Right lobe of liver (tissue), 6 donors: ENCODE measurements around the gene SYT15. TPM values are rescaled to one million over a fixed set of nuclear protein-coding genes. Genes with fewer than 3 reads are reported as not detected.

ENCODE experiments used
- ATAC-seq, 4 donors: fragments of 200-7000 bp; cut with Tn5 transposase; one replicate each; pipeline ENCODE4 v1.9.1; 2020; ENCODE audit warnings: mild to moderate bottlenecking in 4 of 4, moderate library complexity in 4 of 4
- DNase-seq, 3 donors: peaks; one replicate each; pipeline ENCODE4 v3.0.0-alpha.2; 2020
- H3K27ac ChIP-seq, 3 donors: fragments of 200-600 bp; one replicate each; pipeline ENCODE4 v1.8.0; 2022
- H3K27me3 ChIP-seq, 2 donors: fragments of 200-600 bp; one replicate each; pipeline ENCODE4 v1.8.0; 2022
- H3K36me3 ChIP-seq, 4 donors: fragments of 200-600 bp; sonication (generic) in 1 of 4; one replicate each; pipeline versions ENCODE4 v1.5.1 to v1.8.0; 2017 to 2022; ENCODE audit warnings: control low read depth in 1 of 4
- H3K4me1 ChIP-seq, 4 donors: fragments of 200-600 bp; sonication (generic) in 1 of 4; one replicate each; pipeline versions ENCODE4 v1.5.1 to v1.8.0; 2017 to 2022; ENCODE audit warnings: control low read depth in 1 of 4
- H3K4me3 ChIP-seq, 3 donors: fragments of 200-600 bp; one replicate each; pipeline ENCODE4 v1.8.0; 2022
- H3K9me3 ChIP-seq, 4 donors: fragments of 200-600 bp; sonication (generic) in 1 of 4; one replicate each; pipeline versions ENCODE4 v1.5.1 to v1.8.0; 2017 to 2022; ENCODE audit warnings: control low read depth in 1 of 4
- POLR2A ChIP-seq: fragments of 450-650 bp; IDR thresholded peaks from one replicate; pipeline ENCODE4 v1.6.1; 2017; ENCODE audit warnings: antibody characterized with exemption, mild to moderate bottlenecking
- WGBS: methylation state at CpG from one replicate; pipeline ENCODE4 v1.1.6; 2018; ENCODE audit warnings: low coverage, low lambda C conversion rate; ENCODE audit not compliant: insufficient coverage; ENCODE audit errors: missing lambda C conversion rate; 5-methylcytosine and 5-hydroxymethylcytosine counted together
- intact Hi-C, 2 donors: fragments of 100-400 bp; cut with DNase I; formaldehyde crosslinking; loops; one replicate each; pipeline versions ENCODE4 v1.11.2 to v1.14.1; 2022
- total RNA-seq, 6 experiments: library from RNA; depleted of rRNA in 2 of 6; stranded (reverse); fragments of >200 nt in 2 of 6; fragmentation: NEBNext Ultra II Directional in 3 of 6; extraction: Animal tissue kit (Norgen Biotek cat#: 25700) in 3 of 6; gene quantifications; one replicate each; pipeline versions ENCODE4 v1.1.0 to v1.2.4, GENCODE V29; 2016 to 2023
- TF ChIP-seq, protein P1 (sequence below), 4 donors: fragments of 200-600 bp in 3 of 4; fragments of 450-650 bp in 1 of 4; IDR thresholded peaks; one replicate each; pipeline versions ENCODE4 v1.5.1 to v1.8.0; 2016 to 2022; ENCODE audit warnings: antibody characterized with exemption in 4 of 4, mild to moderate bottlenecking in 2 of 4
- donor health status: DM: no; HTN: yes; CAD: no.
- donor health status: DM: no; HTN: no; CAD: no.
- donor health status: DM: no; HTN: no; CAD: no.
- donor health status: DM: no; HTN: yes; CAD: no.
- donor health status: DM: no; HTN: yes; CAD: no.

Gene SYT15
- total RNA-seq, 6 experiments from 2014 or later, result 0.43 to 1.3 (median 0.82) TPM

DNA sequence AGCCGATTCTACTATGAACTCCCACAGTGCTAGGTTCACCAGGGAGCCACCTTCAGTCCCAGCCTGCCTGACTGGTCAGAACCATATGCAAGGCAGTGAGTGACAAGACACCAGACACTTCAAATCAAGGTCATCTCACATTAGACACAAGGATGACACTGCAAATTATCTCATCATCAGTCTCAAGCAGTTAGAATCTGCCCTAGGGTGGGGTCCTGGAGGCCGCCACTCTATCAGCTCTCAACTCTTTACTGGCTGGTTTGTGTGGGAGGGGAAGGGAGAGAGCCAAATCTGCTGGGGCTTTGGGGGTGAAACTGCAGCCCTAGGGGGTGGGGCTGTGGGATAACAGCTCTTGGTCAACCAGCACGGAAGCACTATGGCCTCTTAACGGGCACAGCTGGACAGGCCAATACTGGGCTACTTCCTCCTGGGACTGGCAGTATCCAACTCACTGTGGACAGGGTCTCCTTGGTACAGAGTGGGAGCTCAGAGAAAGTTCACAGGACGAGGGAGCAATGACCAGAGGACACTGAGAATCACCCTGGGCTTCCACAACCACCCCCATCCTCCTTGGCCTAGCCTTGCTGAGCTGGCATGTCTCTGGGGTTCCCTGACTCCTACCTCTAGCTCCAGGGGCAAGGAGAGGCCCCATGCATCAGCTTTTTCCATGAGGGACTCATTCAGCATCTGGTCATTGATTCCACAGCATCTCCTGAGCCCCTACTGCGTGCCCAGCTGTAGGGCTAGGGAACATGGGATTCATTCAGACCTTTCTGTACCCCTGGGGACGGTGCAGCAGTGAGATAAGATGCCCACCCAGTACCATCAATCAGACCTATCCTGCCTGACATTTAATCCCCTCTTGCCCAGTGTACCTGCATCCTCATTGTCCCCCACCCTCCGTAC lies 27.9 kb upstream of the SYT15 start:
- DNase-seq (peak in 2 of 3 donors; percentile 18 to 45), ATAC-seq (no peak)
- 78% methylated on average over 6 of the region's 8 CpGs for WGBS
- Histone ChIP-seq H3K4me3 (no peak overlapping the region), H3K4me1 (peaks cover 0 to under 1% (median 0%) of the 10 kb centered on the region in 4 donors), H3K27ac (no peak overlapping the region), H3K27me3 (peaks cover 4 to 7% of the 10 kb centered on the region in 2 donors), H3K9me3 (no peaks in the 10 kb centered on the region), H3K36me3 (no peaks in the 10 kb centered on the region)
- no peak for TF ChIP-seq POLR2A
- TF ChIP-seq, protein P1, sequence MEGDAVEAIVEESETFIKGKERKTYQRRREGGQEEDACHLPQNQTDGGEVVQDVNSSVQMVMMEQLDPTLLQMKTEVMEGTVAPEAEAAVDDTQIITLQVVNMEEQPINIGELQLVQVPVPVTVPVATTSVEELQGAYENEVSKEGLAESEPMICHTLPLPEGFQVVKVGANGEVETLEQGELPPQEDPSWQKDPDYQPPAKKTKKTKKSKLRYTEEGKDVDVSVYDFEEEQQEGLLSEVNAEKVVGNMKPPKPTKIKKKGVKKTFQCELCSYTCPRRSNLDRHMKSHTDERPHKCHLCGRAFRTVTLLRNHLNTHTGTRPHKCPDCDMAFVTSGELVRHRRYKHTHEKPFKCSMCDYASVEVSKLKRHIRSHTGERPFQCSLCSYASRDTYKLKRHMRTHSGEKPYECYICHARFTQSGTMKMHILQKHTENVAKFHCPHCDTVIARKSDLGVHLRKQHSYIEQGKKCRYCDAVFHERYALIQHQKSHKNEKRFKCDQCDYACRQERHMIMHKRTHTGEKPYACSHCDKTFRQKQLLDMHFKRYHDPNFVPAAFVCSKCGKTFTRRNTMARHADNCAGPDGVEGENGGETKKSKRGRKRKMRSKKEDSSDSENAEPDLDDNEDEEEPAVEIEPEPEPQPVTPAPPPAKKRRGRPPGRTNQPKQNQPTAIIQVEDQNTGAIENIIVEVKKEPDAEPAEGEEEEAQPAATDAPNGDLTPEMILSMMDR (IDR thresholded peaks at IDR 0.05), result no peak
- intact Hi-C loops, result no loop called here

- 74% methylated on average over 12 of the region's 12 CpGs for WGBS
- DNase-seq (peak; percentile 20 to 53 (median 47)), ATAC-seq (no peak)
- Histone ChIP-seq H3K9me3 (no peaks in the 10 kb centered on the region), H3K4me3 (no peak overlapping the region), H3K36me3 (no peaks in the 10 kb centered on the region), H3K27me3 (peaks cover 7 to 11% of the 10 kb centered on the region in 2 donors), H3K27ac (no peak overlapping the region), H3K4me1 (peaks cover 0 to 3% (median 0%) of the 10 kb centered on the region in 4 donors)
- TF ChIP-seq, protein P1 (IDR thresholded peaks at IDR 0.05), result no peak
- TF ChIP-seq POLR2A, result no peak
- intact Hi-C loops, result no loop called here
Observed at GRCh38 chr10:46551701-46552525, 27.0 kb upstream of the SYT15 start.

GRCh38 chr10:46552526-46553237 lies 26.2 kb upstream of the SYT15 start:
- TF ChIP-seq, protein P1 (IDR thresholded peaks at IDR 0.05), result no peak
- TF ChIP-seq POLR2A, result no peak
- Histone ChIP-seq H3K4me1 (peaks cover 0 to 3% (median 0%) of the 10 kb centered on the region in 4 donors), H3K9me3 (no peaks in the 10 kb centered on the region), H3K36me3 (no peaks in the 10 kb centered on the region), H3K4me3 (no peak overlapping the region), H3K27me3 (peaks cover 7 to 17% of the 10 kb centered on the region in 2 donors), H3K27ac (no peak overlapping the region)
- DNase-seq (peak in 1 of 3 donors; percentile 50), ATAC-seq (no peak)
- 90% methylated on average over 9 of the region's 10 CpGs for WGBS
- intact Hi-C loops, result no loop called here
